Esophagus squamous epithelium (tissue), 5 donors: ENCODE results near the gene EGFL7. TPM values are rescaled to one million over a fixed set of nuclear protein-coding genes. Genes with fewer than 3 reads are reported as not detected.
A peak's percentile ranks its signal among the peaks of the same experiment; 100 is the strongest.

Experiments
- DNase-seq: peaks from one replicate; lab custom pipeline; 2025; lab: John Stamatoyannopoulos, UW
- H3K27ac ChIP-seq, 4 donors: fragments of 200-600 bp; sonication (generic); one replicate each; pipeline ENCODE4 v1.5.1; 2016 to 2019; ENCODE audit warnings: mild to moderate bottlenecking in 1 of 4
- H3K27me3 ChIP-seq, 4 donors: fragments of 200-600 bp; sonication (generic); 1 replicate in 3 of 4; 2 replicates in 1 of 4; pipeline versions ENCODE4 v1.5.1 to v1.6.0; 2017 to 2021; ENCODE audit warnings: antibody characterized with exemption in 1 of 4
- H3K36me3 ChIP-seq, 3 donors: fragments of 200-600 bp; sonication (generic); one replicate each; pipeline ENCODE4 v1.5.1; 2016 to 2019
- H3K4me1 ChIP-seq, 3 donors: fragments of 200-600 bp; sonication (generic); one replicate each; pipeline ENCODE4 v1.5.1; 2017 to 2019
- H3K4me3 ChIP-seq, 4 donors: fragments of 200-600 bp; sonication (generic); 1 replicate in 3 of 4; 2 replicates in 1 of 4; pipeline ENCODE4 v1.5.1; 2016 to 2019; ENCODE audit warnings: mild to moderate bottlenecking in 2 of 4, moderate library complexity in 1 of 4
- H3K9me3 ChIP-seq, 3 donors: fragments of 200-600 bp; sonication (generic); one replicate each; pipeline ENCODE4 v1.5.1; 2016 to 2019
- CTCF ChIP-seq, 6 experiments: fragments of 450-650 bp in 4 of 6; fragments of 200-600 bp in 2 of 6; sonication (generic) in 2 of 6; IDR thresholded peaks; one replicate each; pipeline ENCODE4 v1.5.1; 2016 to 2019; ENCODE audit warnings: antibody characterized with exemption in 6 of 6, mild to moderate bottlenecking in 4 of 6, moderate library complexity in 4 of 6
- POLR2A ChIP-seq, 4 donors: fragments of 450-650 bp; IDR thresholded peaks; one replicate each; pipeline ENCODE4 v1.6.1; 2017; ENCODE audit warnings: antibody characterized with exemption in 4 of 4, mild to moderate bottlenecking in 4 of 4, moderate library complexity in 3 of 4
- WGBS, 2 donors: methylation state at CpG; one replicate each; pipeline ENCODE4 v1.1.5; 2018; 5-methylcytosine and 5-hydroxymethylcytosine counted together
- intact Hi-C: fragments of 100-400 bp; cut with DNase I; formaldehyde crosslinking; loops from one replicate; pipeline ENCODE4 v1.15.0; 2022
- total RNA-seq, 4 donors: library from RNA; depleted of rRNA; stranded (reverse); fragments of >200 nt; gene quantifications; one replicate each; pipeline ENCODE4 v1.1.0, GENCODE V29; 2016
- donor health status: DM: yes; HTN: yes; CAD: no.

The EGFL7 gene
- total RNA-seq, 4 donors from 2014 or later, result 5.2 to 41.2 (median 21.2) TPM

DNA sequence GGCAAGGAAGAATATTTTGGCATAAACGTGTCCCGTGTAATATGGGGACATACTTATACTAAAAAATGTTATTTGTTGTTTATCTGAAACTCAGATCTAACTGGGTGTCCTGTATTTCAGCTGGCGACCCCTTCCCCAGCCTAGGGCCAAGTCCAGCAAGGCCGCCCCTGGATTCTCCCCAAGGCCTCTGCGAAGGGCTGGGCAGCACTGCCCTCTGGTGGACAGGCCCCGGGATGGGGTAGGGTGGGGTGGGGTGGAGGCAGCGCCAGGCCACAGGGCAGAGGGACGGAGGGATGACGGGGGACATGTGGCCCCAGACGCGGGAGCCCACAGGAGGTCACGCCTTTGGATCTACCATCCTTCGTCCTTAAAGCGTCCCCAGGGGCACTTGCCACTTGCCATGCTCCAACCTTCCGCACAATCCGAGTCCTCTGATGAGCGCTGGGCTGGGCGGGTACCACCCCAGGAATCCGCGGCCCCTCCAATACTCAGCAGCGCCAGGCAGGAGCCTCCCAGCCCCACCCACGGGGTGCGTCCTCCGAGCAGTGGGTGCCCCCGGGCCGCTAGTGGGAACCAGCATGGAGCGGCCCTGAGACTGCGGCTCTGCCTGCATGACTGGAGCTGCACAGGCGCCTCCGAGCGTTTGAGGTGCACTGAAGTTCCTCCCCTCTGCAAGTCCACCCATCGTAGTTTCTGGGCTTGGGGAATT, 31.6 kb downstream of the EGFL7 start:
- 18 to 44% methylated on average over 6 to 15 of the region's 32 CpGs for WGBS, 2 donors
- no peak for DNase-seq
- peaks cover 25 to 77% (median 33%) of the 10 kb centered on the region in 3 donors for H3K4me1 ChIP-seq
- H3K27me3 ChIP-seq, result peaks cover 0 to 31% (median 0%) of the 10 kb centered on the region in 4 donors
- no peaks in the 10 kb centered on the region for H3K9me3 ChIP-seq
- TF ChIP-seq POLR2A (IDR thresholded peaks at IDR 0.05) (no peak), CTCF (IDR thresholded peaks at IDR 0.05) (peak in 5 of 6 experiments; percentile 68 to 82 (median 72))
- peak overlapping the region; percentile 72 to 89 (median 76) for H3K27ac ChIP-seq
- H3K4me3 ChIP-seq, result peak overlapping the region in 2 of 4 donors; percentile 7 to 26
- H3K36me3 ChIP-seq, result no peaks in the 10 kb centered on the region
- intact Hi-C loops, result no loop called here

- Histone ChIP-seq H3K36me3 (no peaks in the 10 kb centered on the region), H3K4me1 (peaks cover 25 to 72% (median 33%) of the 10 kb centered on the region in 3 donors), H3K9me3 (no peaks in the 10 kb centered on the region), H3K27me3 (peaks cover 0 to 37% (median 0%) of the 10 kb centered on the region in 4 donors), H3K27ac (peak overlapping the region; percentile 72 to 89 (median 76)), H3K4me3 (no peak overlapping the region)
- TF ChIP-seq POLR2A (IDR thresholded peaks at IDR 0.05) (no peak), CTCF (IDR thresholded peaks at IDR 0.05) (no peak)
- intact Hi-C loops, result no loop called here
- WGBS, 2 donors, result 88 to 90% methylated on average over 8 to 10 of the region's 11 CpGs
- no peak for DNase-seq
Measured at GRCh38 chr9:136694872-136695247, 32.1 kb downstream of the EGFL7 start.

DNA sequence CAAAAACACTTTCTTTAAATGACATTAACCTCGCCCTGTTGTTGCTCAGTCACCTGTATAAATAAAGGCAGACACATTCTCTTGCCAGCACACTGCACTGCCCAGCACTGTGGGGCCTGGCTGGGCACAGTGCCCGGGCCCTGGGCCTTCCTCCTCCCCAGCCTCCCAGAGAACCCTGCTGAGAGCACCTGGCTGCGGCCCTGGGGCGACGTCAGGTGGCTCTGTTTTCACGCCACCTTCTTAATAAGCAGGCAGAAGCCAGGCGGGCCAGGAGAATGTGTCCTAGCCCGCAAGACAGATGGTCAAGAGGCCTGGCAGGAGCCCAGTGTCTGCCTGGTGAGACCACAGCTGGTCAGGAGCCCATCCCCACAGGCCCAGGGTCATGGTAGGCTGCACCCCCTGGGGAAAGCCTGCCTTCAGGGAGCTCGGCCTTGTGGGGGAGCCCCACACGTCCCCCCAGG, 32.7 kb downstream of the EGFL7 start:
- no peak for DNase-seq
- H3K4me3 ChIP-seq, result no peak overlapping the region
- intact Hi-C loops, result no loop called here
- H3K9me3 ChIP-seq, result no peaks in the 10 kb centered on the region
- H3K36me3 ChIP-seq, result no peaks in the 10 kb centered on the region
- peak overlapping the region in 3 of 4 donors; percentile 21 to 89 (median 78) for H3K27ac ChIP-seq
- peaks cover 25 to 66% (median 28%) of the 10 kb centered on the region in 3 donors for H3K4me1 ChIP-seq
- 53% methylated on average over 7 of the region's 10 CpGs; no CpG with 5 or more reads in 1 of the 2 donors for WGBS, 2 donors
- TF ChIP-seq POLR2A (IDR thresholded peaks at IDR 0.05), result no peak
- TF ChIP-seq CTCF (IDR thresholded peaks at IDR 0.05), result no peak
- peaks cover 0 to 43% (median 1%) of the 10 kb centered on the region in 4 donors for H3K27me3 ChIP-seq

DNA sequence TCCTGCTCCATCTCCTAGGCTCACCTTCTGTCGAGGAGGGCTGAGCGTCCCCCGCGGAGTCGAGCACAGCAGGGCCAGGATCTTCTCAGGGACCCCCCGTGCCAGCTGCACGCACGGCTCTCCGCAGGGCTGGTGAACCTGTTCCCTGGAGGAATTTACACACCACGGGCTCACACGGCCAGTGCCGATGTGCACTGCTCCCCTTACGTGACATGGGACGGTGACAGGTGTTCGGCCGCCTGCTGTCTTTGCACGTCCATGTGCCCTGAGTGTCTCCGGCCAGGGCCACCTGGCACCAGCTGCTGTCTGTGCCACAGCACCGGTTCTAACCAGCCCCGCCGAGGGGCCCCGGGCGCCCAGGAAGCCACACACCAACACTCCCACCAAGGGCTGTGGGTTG, 33.2 kb downstream of the EGFL7 start:
- WGBS, 2 donors, result 80% methylated on average over 9 of the region's 23 CpGs; no CpG with 5 or more reads in 1 of the 2 donors
- DNase-seq, result no peak
- Histone ChIP-seq H3K36me3 (no peaks in the 10 kb centered on the region), H3K27ac (no peak overlapping the region), H3K4me1 (peaks cover 24 to 65% (median 25%) of the 10 kb centered on the region in 3 donors), H3K27me3 (peaks cover 0 to 48% (median 1%) of the 10 kb centered on the region in 4 donors), H3K9me3 (no peaks in the 10 kb centered on the region), H3K4me3 (no peak overlapping the region)
- intact Hi-C loops, result no loop called here
- TF ChIP-seq POLR2A (IDR thresholded peaks at IDR 0.05) (no peak), CTCF (IDR thresholded peaks at IDR 0.05) (no peak)

GRCh38 chr9:136696502-136696901, 33.8 kb downstream of the EGFL7 start:
- H3K27me3 ChIP-seq, result peaks cover 0 to 53% (median 3%) of the 10 kb centered on the region in 4 donors
- no peak overlapping the region for H3K27ac ChIP-seq
- intact Hi-C loops, result no loop called here
- peaks cover 24 to 65% (median 25%) of the 10 kb centered on the region in 3 donors for H3K4me1 ChIP-seq
- no peak overlapping the region for H3K4me3 ChIP-seq
- no peak for DNase-seq
- WGBS, 2 donors, result 47 to 91% methylated on average over 2 to 3 of the region's 9 CpGs
- TF ChIP-seq CTCF (IDR thresholded peaks at IDR 0.05), result no peak
- TF ChIP-seq POLR2A (IDR thresholded peaks at IDR 0.05), result no peak
- no peaks in the 10 kb centered on the region for H3K9me3 ChIP-seq
- no peaks in the 10 kb centered on the region for H3K36me3 ChIP-seq
